IPS-NIHi7 (cell line): Measurements from ENCODE around the gene ZDHHC14.
"Not testable (repeated sequence)": the region's sequence is repeated elsewhere in the genome, so short reads cannot be mapped to it uniquely, and the experiment has no call there.

Experiments
- DNase-seq: peaks from one replicate; pipeline ENCODE4 v3.0.0; 2012; ENCODE audit warnings: mixed read lengths; ENCODE audit errors: extremely low spot score

Gene ZDHHC14

GRCh38 chr6:157380779-157381561 lies at the start of gene ZDHHC14:
TSS of gene ZDHHC14 (plus strand) at chr6:157381190.
- peak; percentile 42 for DNase-seq

DNA sequence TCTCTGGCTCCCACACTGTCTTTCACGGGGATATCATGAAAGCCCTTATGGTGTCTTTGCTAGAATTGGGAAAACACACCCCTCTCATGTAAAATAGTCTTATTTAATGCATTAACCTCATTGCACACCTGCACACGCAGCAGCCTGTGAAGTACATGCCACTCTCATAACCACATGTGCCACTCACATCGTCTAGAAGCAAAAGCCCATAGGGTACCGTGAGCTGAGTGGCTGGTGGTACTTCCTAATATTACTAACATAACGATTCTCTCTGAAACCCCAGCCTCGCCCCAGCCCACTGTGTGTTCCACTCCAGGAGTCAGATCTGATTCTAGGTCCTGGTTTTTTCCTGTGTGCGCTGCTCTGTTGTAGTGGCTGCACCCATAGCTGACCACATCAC lies 48.2 kb upstream of the ZDHHC14 start:
- DNase-seq = no peak

DNA sequence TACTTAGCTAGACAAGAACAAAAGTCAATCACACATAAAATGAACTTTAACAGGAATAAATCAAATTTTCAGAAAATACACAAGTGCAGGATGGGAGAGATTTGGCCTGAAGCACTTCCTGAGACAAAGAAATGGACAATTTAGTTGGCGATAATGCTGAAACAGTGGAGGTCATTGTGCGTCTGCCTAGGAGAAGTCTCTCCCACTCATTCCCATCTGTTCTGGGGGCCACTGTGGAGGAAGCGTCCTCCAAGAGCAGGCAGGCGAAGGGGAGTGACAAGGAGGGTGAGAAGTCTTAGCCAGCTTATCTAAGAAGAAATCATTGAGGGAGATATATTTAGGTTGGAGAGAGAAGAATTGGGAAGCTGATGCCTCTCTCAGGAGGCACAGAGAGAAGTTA lies 47.5 kb upstream of the ZDHHC14 start:
- no peak for DNase-seq

- no peak for DNase-seq
Measured at GRCh38 chr6:157333956-157334355, 47.0 kb upstream of the ZDHHC14 start.

DNA sequence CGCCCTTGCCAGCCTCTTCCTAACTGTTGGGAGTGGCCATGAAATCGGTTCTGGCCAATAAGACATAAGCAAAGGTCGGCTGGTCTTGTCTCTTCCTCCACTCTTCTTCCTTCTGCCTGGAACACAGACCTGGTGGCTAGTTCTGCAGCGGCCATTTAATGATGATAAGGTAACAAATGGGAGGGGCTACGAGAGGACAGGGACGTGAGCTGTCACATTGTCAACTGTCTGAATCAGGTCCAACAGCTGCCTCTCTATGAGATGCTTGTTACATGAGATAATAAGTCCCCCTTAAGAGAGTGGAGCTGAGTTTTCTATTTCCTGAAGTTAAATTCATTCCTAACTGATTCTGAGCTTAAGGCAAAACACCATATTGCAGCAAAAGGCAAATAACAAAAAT lies 45.2 kb upstream of the ZDHHC14 start:
- DNase-seq = no peak

GRCh38 chr6:157337276-157337675 lies 43.7 kb upstream of the ZDHHC14 start:
- DNase-seq = not testable (repeated sequence)

GRCh38 chr6:157337751-157338150 lies 43.2 kb upstream of the ZDHHC14 start:
- DNase-seq = no peak

DNA sequence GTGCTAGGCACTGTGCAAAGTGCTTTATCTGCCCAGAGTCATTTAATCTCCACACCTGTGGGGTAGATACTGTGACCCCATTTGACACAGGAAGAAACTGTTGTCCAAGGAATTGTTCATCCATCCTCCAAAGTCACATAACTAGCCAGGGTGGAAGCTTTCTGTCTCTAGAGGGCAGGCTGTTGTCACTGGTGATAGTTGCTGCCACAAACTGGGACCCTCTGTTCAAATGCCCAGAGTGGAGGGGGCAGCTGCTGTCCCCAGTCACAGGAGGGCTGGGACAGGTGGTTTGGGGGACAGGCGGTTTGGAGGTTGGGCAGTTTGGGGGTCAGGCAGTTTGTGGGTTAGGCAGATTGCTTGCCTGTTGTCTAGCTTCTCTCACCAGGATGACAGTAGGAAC lies 41.6 kb upstream of the ZDHHC14 start:
- DNase-seq = peak; percentile 29

- no peak for DNase-seq
Measured at GRCh38 chr6:157343732-157344131, 37.3 kb upstream of the ZDHHC14 start.

- no peak for DNase-seq
Measured at GRCh38 chr6:157346373-157346772, 34.6 kb upstream of the ZDHHC14 start.

DNA sequence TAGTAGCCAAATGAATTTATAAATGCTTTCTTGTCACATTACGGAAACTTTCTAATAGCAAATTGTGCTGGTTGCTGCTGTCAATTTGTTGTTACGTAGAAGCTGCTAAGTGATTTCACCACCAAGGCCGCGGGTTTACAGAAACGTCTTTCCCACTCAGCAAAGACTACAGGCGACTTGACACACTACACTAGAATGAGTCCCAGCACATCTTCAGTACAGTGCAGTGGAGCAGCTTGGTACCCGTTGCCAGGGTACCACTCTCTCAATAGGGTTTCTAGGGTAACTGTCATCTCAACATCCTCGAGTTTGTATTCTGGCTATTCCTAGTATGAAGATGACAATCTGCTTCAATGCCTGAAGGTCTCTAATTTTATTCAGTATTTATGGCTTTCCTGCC lies 22.7 kb upstream of the ZDHHC14 start:
- no peak for DNase-seq

- DNase-seq = no peak
Measured at GRCh38 chr6:157361886-157362285, 19.1 kb upstream of the ZDHHC14 start.

DNA sequence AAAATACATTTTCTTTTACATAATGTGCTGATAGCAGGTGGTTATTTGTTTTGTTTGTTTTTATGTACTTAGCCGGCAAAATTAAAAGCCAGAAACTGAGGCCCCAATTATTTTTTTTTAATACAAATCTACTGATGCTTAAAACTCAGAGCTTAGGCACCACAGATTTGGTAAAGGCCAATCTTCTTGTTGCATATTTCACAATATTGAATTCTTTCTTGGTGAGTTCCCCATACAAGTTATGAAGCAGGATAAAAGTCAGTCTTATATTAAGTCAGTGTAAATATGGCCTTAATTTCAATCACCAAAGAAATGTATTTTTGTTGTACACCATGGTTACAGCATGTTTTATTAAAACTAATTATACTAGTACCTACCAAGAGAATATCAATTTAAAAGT lies 16.3 kb upstream of the ZDHHC14 start:
- no peak for DNase-seq

DNA sequence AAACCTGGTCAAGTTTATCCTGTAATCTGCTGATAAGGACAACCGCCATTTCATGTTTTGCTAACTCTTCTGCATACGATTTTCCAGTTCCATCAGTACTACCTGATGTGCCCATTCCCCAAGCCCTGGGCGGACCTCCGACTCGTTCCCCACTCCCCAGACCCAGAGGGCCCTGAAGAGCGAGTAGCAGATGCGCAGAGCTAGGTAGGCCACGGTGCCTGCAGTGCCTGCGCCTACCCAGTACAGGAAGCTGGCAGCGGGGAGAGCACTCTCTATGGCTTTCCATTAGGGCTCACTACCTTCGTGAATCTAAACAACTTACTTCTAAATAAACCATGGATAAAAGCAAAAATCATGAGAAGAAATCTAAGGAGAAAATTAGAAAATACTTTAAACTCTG lies 14.3 kb upstream of the ZDHHC14 start:
- no peak for DNase-seq

DNA sequence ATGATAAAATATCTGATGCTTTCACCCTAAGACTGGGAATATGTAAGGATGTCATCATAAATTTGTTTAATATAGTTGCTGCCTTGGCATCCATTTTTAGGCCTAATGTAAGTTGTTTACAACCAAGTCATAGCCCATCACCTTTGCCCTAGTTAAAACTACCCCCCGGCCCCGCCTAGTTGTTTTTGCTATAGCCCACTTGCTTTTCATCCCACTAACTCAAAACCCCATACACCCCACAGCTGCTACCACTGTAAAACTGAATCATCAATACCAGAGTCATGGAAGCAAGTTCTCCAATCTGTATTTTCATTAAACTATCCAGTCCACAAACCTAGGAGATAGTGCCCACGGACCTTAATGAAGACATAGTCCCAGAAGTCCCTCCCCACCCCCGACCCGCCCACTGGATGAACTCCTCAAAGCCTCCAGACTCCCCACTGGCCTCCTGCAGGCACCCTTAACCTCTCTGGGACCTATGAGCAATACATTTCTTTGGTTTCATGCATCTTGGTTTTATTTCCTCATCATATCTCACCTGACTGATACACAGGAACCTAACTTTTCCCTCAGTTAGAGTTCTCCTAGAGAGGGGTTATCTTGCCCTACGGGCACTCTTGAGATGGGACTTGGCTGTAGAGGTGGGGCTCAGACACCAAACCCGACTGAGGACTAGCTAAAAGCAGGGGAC lies 12.5 kb upstream of the ZDHHC14 start:
- DNase-seq = no peak

- DNase-seq = no peak
Measured at GRCh38 chr6:157370755-157371154, 10.2 kb upstream of the ZDHHC14 start.

DNA sequence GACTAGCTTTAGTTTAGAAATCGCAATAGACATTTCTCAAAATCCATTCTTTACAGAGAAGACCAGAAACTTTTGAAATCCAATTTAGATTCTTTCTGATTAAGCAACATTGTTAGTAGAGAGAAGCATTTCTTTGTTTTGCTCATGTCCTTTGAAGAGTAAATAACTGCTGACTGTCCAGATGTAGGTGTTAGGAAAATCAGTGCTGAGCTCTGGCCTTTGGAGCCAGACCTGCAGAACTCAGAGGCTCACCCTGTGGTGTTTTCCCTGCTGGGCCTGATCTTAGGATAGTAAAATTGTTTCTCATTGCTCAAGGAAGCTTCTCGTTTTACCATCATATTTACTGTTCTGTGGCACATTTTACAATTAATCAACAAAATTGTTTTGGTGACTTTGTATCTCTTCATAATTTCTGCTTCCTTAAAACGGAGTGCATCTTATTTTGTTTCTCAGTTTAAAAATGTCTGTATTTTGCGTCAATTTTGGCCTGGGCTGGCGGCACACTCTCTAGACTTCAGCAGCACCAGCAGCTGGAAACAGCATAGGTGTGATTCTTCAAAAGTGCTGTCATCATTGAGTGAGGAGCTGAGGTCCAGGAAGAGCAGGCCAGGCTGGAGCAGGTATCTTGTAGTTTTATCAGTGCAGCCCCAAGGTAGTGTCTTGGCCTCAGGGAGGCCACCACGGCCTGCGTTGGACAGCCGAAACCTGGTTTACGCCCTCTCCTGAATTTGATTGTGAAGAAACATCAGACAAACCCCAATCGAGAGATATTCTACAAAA lies 8.3 kb upstream of the ZDHHC14 start:
- no peak for DNase-seq

DNA sequence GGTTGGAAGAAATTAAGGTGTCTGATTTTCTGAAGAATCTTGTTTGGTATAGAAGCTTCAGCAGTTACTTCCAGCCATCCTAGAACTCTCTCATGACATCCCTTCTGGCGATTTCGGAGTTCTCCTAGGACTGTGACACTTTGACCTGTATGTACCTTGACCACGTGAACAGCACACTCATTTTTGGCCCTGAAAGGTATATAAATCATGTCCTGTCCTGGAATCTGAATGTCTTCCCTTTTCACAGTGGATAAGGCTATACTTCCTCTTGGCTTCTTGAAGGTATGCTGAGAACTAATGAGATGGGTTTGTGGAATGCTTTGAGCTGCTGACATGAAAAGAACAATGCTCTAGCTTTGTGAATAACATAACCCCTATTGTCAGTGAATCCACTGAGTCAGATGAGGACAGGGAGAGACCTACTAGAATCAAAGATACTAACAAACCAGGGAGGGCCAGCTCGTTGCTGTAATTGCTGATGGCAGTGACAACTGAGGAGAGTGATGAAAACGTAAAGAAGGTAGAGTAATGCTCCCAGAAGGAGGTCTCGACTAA lies 6.0 kb upstream of the ZDHHC14 start:
- no peak for DNase-seq

DNA sequence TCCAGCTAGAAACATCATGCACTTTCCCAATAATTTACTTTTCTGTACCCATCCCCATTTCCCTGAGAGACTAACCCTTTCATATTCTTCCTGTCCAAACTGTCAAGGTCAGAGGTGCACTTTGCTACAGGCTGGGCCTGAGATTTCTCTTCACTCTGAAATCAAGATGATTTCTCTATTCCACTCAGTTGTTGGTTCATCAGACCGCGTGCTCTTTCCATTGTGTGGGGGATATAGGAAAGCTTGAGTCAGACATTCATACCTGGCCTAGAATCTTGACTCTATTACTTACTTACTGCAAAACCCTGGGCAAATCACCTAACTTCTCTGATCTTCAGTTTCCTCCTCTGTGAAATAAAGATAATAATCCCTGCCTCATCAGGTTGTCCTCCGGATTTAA lies 4.7 kb upstream of the ZDHHC14 start:
- no peak for DNase-seq

- DNase-seq = no peak
Measured at GRCh38 chr6:157376706-157377230, 4.2 kb upstream of the ZDHHC14 start.

DNA sequence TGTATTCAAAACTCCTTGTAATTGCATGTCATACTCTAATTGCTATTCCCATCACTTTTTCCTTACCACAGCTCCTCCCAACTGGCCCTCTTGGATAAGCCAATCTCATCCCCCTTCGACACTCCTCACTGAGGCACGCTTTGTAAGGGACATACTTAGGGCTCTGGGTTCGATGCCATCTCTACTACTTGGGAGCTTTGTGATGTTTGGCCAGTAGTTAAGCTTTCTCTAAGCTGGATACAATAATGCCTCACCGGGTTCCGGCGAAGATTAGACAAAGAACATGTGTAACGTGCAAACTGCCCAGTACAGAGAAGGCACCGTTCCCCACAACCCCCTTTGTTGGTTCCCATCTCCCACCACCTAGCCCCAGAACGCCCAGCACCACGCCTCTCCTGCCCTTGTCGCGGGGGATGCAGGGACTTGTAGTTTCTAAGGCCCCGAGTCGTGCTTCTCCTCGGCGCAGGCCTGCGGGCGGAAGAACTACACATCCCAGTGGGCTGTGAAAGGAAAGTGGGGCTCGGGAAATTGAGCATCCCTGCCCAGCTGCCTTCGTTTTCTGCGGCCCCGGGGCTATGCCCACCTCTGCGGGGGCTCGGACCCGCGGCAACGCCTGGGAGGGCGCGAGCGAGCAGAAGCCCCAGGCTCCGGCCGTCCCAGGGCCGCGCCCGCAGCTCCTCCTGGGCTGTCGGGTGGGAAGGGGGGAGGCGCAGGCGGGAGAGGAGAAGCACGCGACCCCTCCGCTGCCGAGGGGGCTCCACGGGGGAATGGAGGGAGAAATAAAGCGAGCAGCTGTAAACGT lies 1.1 kb upstream of the ZDHHC14 start:
- peak; percentile 90 for DNase-seq
